Measurements from ENCODE around the gene CYBC1. TPM values are rescaled to one million over a fixed set of nuclear protein-coding genes. Genes with fewer than 3 reads are reported as not detected.
A peak's percentile ranks its signal among the peaks of the same experiment; 100 is the strongest.

CYBC1 gene
- total and polyA plus RNA-seq, 2 of the 8 experiments (the other 6 are each of a cell fraction or from before 2014, with no cell fraction given) = 74.6 to 81.4 TPM

DNA sequence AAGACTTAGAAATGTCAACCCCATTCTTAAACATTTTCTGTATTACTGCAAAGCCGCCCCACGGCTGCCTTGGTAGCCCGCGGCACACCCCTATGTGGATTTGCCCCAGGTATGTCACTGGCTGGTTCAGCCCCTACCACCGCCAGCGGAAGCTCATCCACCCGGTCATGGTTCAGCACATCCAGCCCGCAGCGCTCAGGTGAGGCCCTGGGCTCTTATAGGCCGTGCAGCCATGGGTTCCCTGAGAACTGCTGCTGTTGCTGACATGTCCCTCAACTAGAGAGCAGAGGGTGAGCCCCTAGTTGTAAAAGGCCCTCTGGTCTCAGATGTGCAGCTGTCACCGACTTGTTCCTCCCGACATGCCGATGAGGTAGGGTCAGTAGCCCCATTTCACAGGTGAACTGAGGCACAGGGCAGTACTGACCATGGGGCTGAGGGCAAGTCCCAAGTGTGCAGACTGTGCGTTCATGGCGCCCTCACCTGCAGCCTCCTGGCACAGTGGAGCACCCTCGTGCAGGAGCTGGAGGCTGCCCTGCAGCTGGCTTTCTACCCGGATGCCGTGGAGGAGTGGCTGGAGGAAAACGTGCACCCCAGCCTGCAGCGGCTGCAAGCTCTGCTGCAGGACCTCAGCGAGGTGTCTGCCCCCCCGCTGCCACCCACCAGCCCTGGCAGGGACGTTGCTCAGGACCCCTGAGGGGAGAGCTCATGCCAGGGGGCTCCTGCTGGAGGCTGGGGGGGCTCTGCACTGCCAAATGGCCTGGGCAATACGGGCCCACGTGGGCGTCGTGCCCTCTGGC lies 8.7 kb downstream of the CYBC1 start:
- H2BK5ac ChIP-seq (ENCODE audit: low read depth, low read length) = peak overlapping the region; percentile 44; the same call in 1 of the 2 replicates
- no peak overlapping the region for H3K4ac ChIP-seq (replicated peaks; ENCODE audit: insufficient read length, low read depth, low read length)
- H4K20me1 ChIP-seq (replicated peaks in 1 of 2; ENCODE audit: control insufficient read depth in 1 of 2, insufficient read depth in 2 of 2, low read length in 2 of 2) = peaks cover 2 to 27% of the 10 kb centered on the region in 2 experiments
- H3K9me3 ChIP-seq (ENCODE audit: insufficient read depth in 2 of 2, low read depth in 1 of 2, low read length in 1 of 2) = no peaks in the 10 kb centered on the region
- POLR2A ChIA-PET (ENCODE audit: partially characterized antibody) = interaction anchor here (0.9 to 3.9 kb wide), 5 partner anchors 8 to 344 kb away, joined by 3 to 19 read pairs (median 4); partner anchors contain the start of gene FASN
- CTCF ChIA-PET (ENCODE audit: partially characterized antibody) = interaction anchor here (0.6 to 1.1 kb wide), 3 partner anchors 26 to 120 kb away, joined by 3 to 4 read pairs (median 3); no protein-coding TSS in a partner anchor
- no peak overlapping the region for H3K4me3 ChIP-seq (ENCODE audit: extremely low read depth in 1 of 4, insufficient read depth in 2 of 4, low read depth in 3 of 4, low read length in 4 of 4)
- no peak overlapping the region for H2AFZ ChIP-seq (ENCODE audit: low read length)
- no peak overlapping the region for H2BK20ac ChIP-seq (ENCODE audit: low read length)
- H4K5ac ChIP-seq (ENCODE audit: insufficient read length, low read depth, low read length) = no peak overlapping the region
- H3K79me1 ChIP-seq (ENCODE audit: low read depth, low read length) = no peaks in the 10 kb centered on the region
- peak overlapping the region; percentile 23; the same call in 1 of the 2 replicates for H3K27ac ChIP-seq (ENCODE audit: low read depth, low read length)
- H2AK5ac ChIP-seq (ENCODE audit: low read depth, low read length) = no peak overlapping the region
- H3K14ac ChIP-seq (ENCODE audit: insufficient read length) = no peak overlapping the region
- H3K56ac ChIP-seq (replicated peaks; ENCODE audit: insufficient read length, low read depth, low read length) = no peak overlapping the region
- H2BK15ac ChIP-seq (ENCODE audit: low read length) = no peak overlapping the region
- FAIRE-seq (no peak), DNase-seq (ENCODE audit: low read depth in 1 of 2, low spot score in 2 of 2) (no peak)
- TF ChIP-seq MAFK (IDR thresholded peaks at IDR 0.05; ENCODE audit: low read depth, low read length) (no peak), TEAD4 (IDR thresholded peaks at IDR 0.05; ENCODE audit: low read depth, low read length) (no peak), POLR2A (IDR thresholded peaks at IDR 0.05; ENCODE audit: control extremely low read depth in 1 of 2, low read depth in 2 of 2, low read length in 2 of 2) (0 out of 3 replicates have a peak, but pooled peaks of 1 of the 2 experiments have one; percentile 16), CBX5 (IDR thresholded peaks at IDR 0.05; ENCODE audit: low read depth, low read length) (no peak)
- peak overlapping the region; percentile 32; the same call in 1 of the 2 replicates for H3K18ac ChIP-seq (ENCODE audit: extremely low read depth, low read length)
- no peak overlapping the region for H2BK120ac ChIP-seq (replicated peaks; ENCODE audit: low read depth, low read length)
- H3K27me3 ChIP-seq (replicated peaks in 1 of 4; ENCODE audit: control insufficient read depth in 3 of 4, extremely low read depth in 1 of 4, insufficient read depth in 3 of 4, low read length in 3 of 4) = no peaks in the 10 kb centered on the region
- H3K4me2 ChIP-seq (ENCODE audit: insufficient read depth in 1 of 2, low read depth in 2 of 2, low read length in 2 of 2) = no peak overlapping the region
- no peak overlapping the region for H3K9ac ChIP-seq (replicated peaks in 1 of 4; ENCODE audit: extremely low read depth in 1 of 4, low read depth in 3 of 4, low read length in 3 of 4)
- no peaks in the 10 kb centered on the region for H3K79me2 ChIP-seq (ENCODE audit: control insufficient read depth in 1 of 2, insufficient read depth in 2 of 2, low read length in 2 of 2)
- H3K23me2 ChIP-seq (ENCODE audit: low read depth, low read length) = no peaks in the 10 kb centered on the region
- peak overlapping the region; percentile 39; the same call in 1 of the 2 replicates for H2BK12ac ChIP-seq (ENCODE audit: low read depth, low read length)
- WGBS, 2 experiments (ENCODE audit: extremely low coverage in 1 of 2, insufficient coverage in 1 of 2, insufficient read length in 1 of 2, insufficient replicate concordance in 2 of 2, low coverage in 1 of 2, low lambda C conversion rate in 2 of 2, missing lambda C conversion rate in 1 of 2) = 95% methylated on average over 26 of the region's 27 CpGs; no CpG with 5 or more reads in 1 of the 2 experiments
- no peak overlapping the region for H4K8ac ChIP-seq (ENCODE audit: extremely low read depth, insufficient read depth, low read length)
- peaks cover 0 to 18% (median 8%) of the 10 kb centered on the region in 4 experiments; a peak in 6 of 7 replicates for H3K4me1 ChIP-seq (replicated peaks in 1 of 4; ENCODE audit: control insufficient read depth in 3 of 4, insufficient read depth in 4 of 4, low read length in 3 of 4)
- H4K91ac ChIP-seq (replicated peaks; ENCODE audit: insufficient read length, low read length) = no peak overlapping the region
- H3K36me3 ChIP-seq (ENCODE audit: control insufficient read depth in 2 of 4, insufficient read depth in 4 of 4, low read length in 3 of 4) = peaks cover 4 to 23% (median 12%) of the 10 kb centered on the region in 4 experiments; a peak in 4 of 8 replicates
- H3K23ac ChIP-seq (ENCODE audit: insufficient read length) = no peak overlapping the region

Data from H1 (cell line).